ENCODE data around the gene PRKAG2. TPM values are rescaled to one million over a fixed set of nuclear protein-coding genes. Genes with fewer than 3 reads are reported as not detected.

PRKAG2 gene
- total RNA-seq, 1 donor from 2014 or later, result 35.6 TPM

- Histone ChIP-seq H3K27me3 (no peaks in the 10 kb centered on the region), H3K4me3 (no peak overlapping the region), H3K4me1 (peaks cover 11% of the 10 kb centered on the region), H3K9me3 (no peaks in the 10 kb centered on the region), H3K36me3 (no peaks in the 10 kb centered on the region), H3K27ac (no peak overlapping the region)
- intact Hi-C loops (cut with DNase I), result no loop called here
- DNase-seq (no peak), ATAC-seq (no peak)
- no peak for TF ChIP-seq CTCF (IDR thresholded peaks at IDR 0.05)
These were observed 148.2 kb downstream of the PRKAG2 start for GRCh38 chr7:151728746-151729145.

GRCh38 chr7:151728286-151728660 is 148.6 kb downstream of the PRKAG2 start:
- Histone ChIP-seq H3K36me3 (no peaks in the 10 kb centered on the region), H3K9me3 (no peaks in the 10 kb centered on the region), H3K27me3 (no peaks in the 10 kb centered on the region), H3K4me3 (no peak overlapping the region), H3K27ac (no peak overlapping the region), H3K4me1 (peaks cover 11% of the 10 kb centered on the region)
- intact Hi-C loops (cut with DNase I), result no loop called here
- DNase-seq (no peak), ATAC-seq (no peak)
- no peak for TF ChIP-seq CTCF (IDR thresholded peaks at IDR 0.05)

GRCh38 chr7:151727579-151728285 is 149.2 kb downstream of the PRKAG2 start:
- Histone ChIP-seq H3K36me3 (no peaks in the 10 kb centered on the region), H3K9me3 (no peaks in the 10 kb centered on the region), H3K4me1 (peaks cover 11% of the 10 kb centered on the region), H3K27ac (no peak overlapping the region), H3K4me3 (no peak overlapping the region), H3K27me3 (no peaks in the 10 kb centered on the region)
- no peak for TF ChIP-seq CTCF (IDR thresholded peaks at IDR 0.05)
- peak; percentile 75 for ATAC-seq
- intact Hi-C loops (cut with DNase I), result no loop called here
- no peak for DNase-seq

DNA sequence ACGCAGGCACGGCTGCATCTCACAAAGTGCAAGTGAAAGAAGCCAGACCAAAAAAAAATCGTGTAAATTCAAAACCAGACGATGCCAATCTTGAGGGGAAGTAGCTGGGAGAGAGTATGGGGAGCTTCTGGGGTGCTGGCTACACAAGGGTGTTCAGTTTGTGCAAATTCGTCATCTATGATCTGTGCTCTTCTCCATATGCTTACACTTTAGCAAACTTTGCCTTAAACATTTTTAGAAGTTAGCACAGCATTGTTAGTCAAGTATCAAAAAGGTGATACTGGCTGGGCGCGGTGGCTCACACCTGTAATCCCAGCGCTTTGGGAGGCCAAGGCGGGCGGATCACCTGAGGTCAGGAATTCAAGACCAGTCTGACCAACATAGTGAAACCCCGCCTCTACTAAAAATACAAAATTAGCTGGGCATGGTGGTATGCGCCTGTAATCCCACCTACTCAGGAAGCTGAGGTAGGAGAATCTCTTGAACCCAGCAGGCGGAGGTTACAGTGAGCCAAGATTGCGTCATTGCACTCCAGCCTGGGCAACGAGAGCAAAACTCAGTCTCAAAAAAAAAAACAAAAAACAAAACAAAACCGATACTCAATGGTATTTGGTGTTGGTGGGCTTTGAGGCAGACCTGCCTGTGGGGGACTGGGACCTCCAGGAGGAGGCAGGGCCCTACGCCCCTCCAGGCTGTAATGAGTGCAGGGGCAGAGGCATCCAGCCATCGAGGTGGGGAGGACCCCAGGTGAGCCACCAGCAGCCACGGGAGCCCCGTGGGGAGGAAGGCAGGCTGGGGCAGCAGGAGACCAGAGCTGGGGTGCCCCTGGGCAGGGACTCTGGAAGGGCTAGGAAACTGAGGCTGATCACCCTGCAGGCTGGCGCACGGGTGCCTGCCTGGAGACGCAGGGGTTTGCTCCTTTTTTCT is 150.0 kb downstream of the PRKAG2 start:
- ATAC-seq (no peak), DNase-seq (no peak)
- intact Hi-C loops (cut with DNase I), result no loop called here
- H3K9me3 ChIP-seq, result no peaks in the 10 kb centered on the region
- no peaks in the 10 kb centered on the region for H3K27me3 ChIP-seq
- H3K4me1 ChIP-seq, result peaks cover 11% of the 10 kb centered on the region
- H3K36me3 ChIP-seq, result no peaks in the 10 kb centered on the region
- H3K27ac ChIP-seq, result no peak overlapping the region
- H3K4me3 ChIP-seq, result no peak overlapping the region
- no peak for TF ChIP-seq CTCF (IDR thresholded peaks at IDR 0.05)

- DNase-seq (no peak), ATAC-seq (peak; percentile 53)
- no peak overlapping the region for H3K4me3 ChIP-seq
- no peak for TF ChIP-seq CTCF (IDR thresholded peaks at IDR 0.05)
- H3K4me1 ChIP-seq, result peaks cover 17% of the 10 kb centered on the region
- no peaks in the 10 kb centered on the region for H3K9me3 ChIP-seq
- no peaks in the 10 kb centered on the region for H3K27me3 ChIP-seq
- H3K36me3 ChIP-seq, result no peaks in the 10 kb centered on the region
- intact Hi-C loops (cut with DNase I), result no loop called here
- no peak overlapping the region for H3K27ac ChIP-seq
These were observed 150.9 kb downstream of the PRKAG2 start for GRCh38 chr7:151725844-151726651.

Measured in upper lobe of right lung (tissue), 1 donor.